ENCODE results near the gene LRPPRC.

DNA sequence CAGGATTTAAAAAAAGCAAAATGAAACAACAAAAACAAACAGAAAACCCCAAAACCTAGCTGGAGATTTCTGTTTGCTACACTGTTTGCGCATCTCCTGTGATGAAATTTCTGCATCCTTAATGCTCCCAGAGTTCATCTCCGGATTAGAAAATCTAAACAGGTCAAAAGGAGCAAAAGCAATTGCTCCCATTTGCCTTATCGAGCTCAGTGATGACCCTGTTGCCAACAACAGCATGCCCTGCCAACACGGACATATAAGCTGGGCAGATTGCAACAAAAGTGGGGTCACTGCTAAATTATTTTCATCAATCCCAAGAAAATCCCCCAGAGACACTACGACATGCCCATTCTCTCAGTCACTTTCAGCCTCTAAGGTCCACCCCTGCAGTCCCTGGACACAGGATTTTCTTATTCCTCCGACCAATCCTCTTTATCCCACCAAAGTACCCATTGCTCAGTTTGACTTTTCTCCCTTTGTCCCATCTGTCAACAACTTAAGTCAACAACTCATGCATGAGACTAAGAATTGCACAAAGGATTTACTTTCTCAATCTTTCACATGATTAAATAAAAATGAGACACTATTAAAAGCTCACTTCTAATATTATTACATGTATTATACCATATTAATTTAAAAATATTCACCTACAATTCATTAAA is 89.2 kb downstream of the LRPPRC start:
- TF ChIP-seq, protein P1, sequence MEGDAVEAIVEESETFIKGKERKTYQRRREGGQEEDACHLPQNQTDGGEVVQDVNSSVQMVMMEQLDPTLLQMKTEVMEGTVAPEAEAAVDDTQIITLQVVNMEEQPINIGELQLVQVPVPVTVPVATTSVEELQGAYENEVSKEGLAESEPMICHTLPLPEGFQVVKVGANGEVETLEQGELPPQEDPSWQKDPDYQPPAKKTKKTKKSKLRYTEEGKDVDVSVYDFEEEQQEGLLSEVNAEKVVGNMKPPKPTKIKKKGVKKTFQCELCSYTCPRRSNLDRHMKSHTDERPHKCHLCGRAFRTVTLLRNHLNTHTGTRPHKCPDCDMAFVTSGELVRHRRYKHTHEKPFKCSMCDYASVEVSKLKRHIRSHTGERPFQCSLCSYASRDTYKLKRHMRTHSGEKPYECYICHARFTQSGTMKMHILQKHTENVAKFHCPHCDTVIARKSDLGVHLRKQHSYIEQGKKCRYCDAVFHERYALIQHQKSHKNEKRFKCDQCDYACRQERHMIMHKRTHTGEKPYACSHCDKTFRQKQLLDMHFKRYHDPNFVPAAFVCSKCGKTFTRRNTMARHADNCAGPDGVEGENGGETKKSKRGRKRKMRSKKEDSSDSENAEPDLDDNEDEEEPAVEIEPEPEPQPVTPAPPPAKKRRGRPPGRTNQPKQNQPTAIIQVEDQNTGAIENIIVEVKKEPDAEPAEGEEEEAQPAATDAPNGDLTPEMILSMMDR (IDR thresholded peaks at IDR 0.05): no peak
- TF ChIP-seq, protein P2, sequence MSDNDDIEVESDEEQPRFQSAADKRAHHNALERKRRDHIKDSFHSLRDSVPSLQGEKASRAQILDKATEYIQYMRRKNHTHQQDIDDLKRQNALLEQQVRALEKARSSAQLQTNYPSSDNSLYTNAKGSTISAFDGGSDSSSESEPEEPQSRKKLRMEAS (CRISPR knock-in tag; IDR thresholded peaks at IDR 0.05): no peak
- TF ChIP-seq, protein P3, sequence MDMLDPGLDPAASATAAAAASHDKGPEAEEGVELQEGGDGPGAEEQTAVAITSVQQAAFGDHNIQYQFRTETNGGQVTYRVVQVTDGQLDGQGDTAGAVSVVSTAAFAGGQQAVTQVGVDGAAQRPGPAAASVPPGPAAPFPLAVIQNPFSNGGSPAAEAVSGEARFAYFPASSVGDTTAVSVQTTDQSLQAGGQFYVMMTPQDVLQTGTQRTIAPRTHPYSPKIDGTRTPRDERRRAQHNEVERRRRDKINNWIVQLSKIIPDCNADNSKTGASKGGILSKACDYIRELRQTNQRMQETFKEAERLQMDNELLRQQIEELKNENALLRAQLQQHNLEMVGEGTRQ (CRISPR knock-in tag; IDR thresholded peaks at IDR 0.05): no peak
- TF ChIP-seq, protein P4, sequence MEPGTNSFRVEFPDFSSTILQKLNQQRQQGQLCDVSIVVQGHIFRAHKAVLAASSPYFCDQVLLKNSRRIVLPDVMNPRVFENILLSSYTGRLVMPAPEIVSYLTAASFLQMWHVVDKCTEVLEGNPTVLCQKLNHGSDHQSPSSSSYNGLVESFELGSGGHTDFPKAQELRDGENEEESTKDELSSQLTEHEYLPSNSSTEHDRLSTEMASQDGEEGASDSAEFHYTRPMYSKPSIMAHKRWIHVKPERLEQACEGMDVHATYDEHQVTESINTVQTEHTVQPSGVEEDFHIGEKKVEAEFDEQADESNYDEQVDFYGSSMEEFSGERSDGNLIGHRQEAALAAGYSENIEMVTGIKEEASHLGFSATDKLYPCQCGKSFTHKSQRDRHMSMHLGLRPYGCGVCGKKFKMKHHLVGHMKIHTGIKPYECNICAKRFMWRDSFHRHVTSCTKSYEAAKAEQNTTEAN (CRISPR knock-in tag; IDR thresholded peaks at IDR 0.05): no peak
- no peak for TF ChIP-seq ETV6 (CRISPR knock-in tag; IDR thresholded peaks at IDR 0.05)
